Epithelial cell of esophagus (primary cell): ENCODE results near the gene DOK4.

ENCODE experiments used
- DNase-seq: peaks from one replicate; pipeline ENCODE4 v3.0.0; 2010; ENCODE audit warnings: low read depth
- H3K4me3 ChIP-seq: 2 replicates; pipeline ENCODE4 v1.5.1; 2011; ENCODE audit warnings: mild to moderate bottlenecking, low read length, control low read depth
- CTCF ChIP-seq: IDR thresholded peaks from 2 replicates; pipeline ENCODE4 v1.5.1; 2011; ENCODE audit warnings: low read depth, mild to moderate bottlenecking, low read length, control low read depth, inconsistent platforms; ENCODE audit not compliant: insufficient read depth; ENCODE audit errors: missing control alignments

The DOK4 gene

GRCh38 chr16:57531635-57532265 lies 45.5 kb upstream of the DOK4 start:
- no peak for DNase-seq
- no peak for TF ChIP-seq CTCF
- H3K4me3 ChIP-seq, result no peak overlapping the region

- no peak for TF ChIP-seq CTCF
- no peak for DNase-seq
- H3K4me3 ChIP-seq, result no peak overlapping the region
Observed at GRCh38 chr16:57531253-57531575, 44.9 kb upstream of the DOK4 start.

GRCh38 chr16:57530522-57531252 lies 44.4 kb upstream of the DOK4 start:
- no peak overlapping the region for H3K4me3 ChIP-seq
- no peak for TF ChIP-seq CTCF
- DNase-seq, result no peak

GRCh38 chr16:57530104-57530521 lies 43.8 kb upstream of the DOK4 start:
- no peak overlapping the region for H3K4me3 ChIP-seq
- TF ChIP-seq CTCF, result no peak
- peak; percentile 51 for DNase-seq

GRCh38 chr16:57529391-57530103 lies 43.3 kb upstream of the DOK4 start:
- no peak for DNase-seq
- no peak overlapping the region for H3K4me3 ChIP-seq
- no peak for TF ChIP-seq CTCF

GRCh38 chr16:57528499-57529390 lies 42.5 kb upstream of the DOK4 start:
- TF ChIP-seq CTCF, result no peak
- H3K4me3 ChIP-seq, result no peak overlapping the region
- peak; percentile 34 for DNase-seq
